ENCODE data around the gene TEX36. TPM values are rescaled to one million over a fixed set of nuclear protein-coding genes. Genes with fewer than 3 reads are reported as not detected.
"Not testable (repeated sequence)": the region's sequence is repeated elsewhere in the genome, so short reads cannot be mapped to it uniquely, and the experiment has no call there.

The TEX36 gene
- total RNA-seq, 1 experiment from 2014 or later, result not detected

DNA sequence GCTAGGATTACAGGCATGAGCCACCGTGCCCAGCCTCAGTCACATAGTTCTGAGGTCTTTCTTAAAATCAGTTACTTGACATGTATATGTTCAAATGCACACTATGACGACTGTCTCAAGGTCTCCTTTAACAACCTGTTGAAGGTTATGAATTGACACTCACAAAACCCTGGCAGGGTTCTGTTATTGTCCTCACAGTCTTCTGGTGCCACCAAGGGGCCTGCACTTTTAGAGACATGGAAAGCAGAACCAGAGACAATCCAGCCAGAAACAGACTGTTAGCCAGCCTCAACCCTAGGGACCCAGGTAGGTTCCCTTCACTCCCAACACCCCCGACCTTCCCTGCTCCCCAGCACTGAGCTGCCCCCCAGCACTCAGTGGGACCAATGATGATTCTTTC lies 26.4 kb downstream of the TEX36 start:
- no peak overlapping the region for H2AFZ ChIP-seq (ENCODE audit: low read length)
- no peak overlapping the region for H3K18ac ChIP-seq (ENCODE audit: insufficient read length, low read depth, low read length)
- no peak overlapping the region for H2BK20ac ChIP-seq (ENCODE audit: low read depth, low read length, poor library complexity, severe bottlenecking)
- Mint-ChIP-seq H3K27ac (no peak overlapping the region), H3K36me3 (ENCODE audit: insufficient read depth in 1 of 3, low read depth in 3 of 3) (no peaks in the 10 kb centered on the region), H3K9me3 (peaks cover 0 to 2% of the 10 kb centered on the region in 2 experiments; a peak in 1 of 5 replicates), H3K4me1 (no peaks in the 10 kb centered on the region; a peak in 1 of 4 replicates), H3K4me3 (no peak overlapping the region), H3K27me3 (ENCODE audit: low read depth) (peaks cover 7% of the 10 kb centered on the region)
- H4K8ac ChIP-seq (replicated peaks; ENCODE audit: insufficient read length, low read depth, low read length), result no peak overlapping the region
- no peak overlapping the region for H3K56ac ChIP-seq (ENCODE audit: insufficient read length, low read depth, low read length)
- no peaks in the 10 kb centered on the region for H3K79me1 ChIP-seq (ENCODE audit: insufficient read depth, low read depth, low read length, poor library complexity, severe bottlenecking)
- H2BK120ac ChIP-seq (ENCODE audit: low read depth, low read length, poor library complexity, severe bottlenecking), result no peak overlapping the region
- no peak overlapping the region for H3K23ac ChIP-seq (ENCODE audit: insufficient read length, low read depth, low read length)
- H4K20me1 ChIP-seq (ENCODE audit: control insufficient read depth, insufficient read depth, insufficient read length), result no peaks in the 10 kb centered on the region
- H3K4ac ChIP-seq (ENCODE audit: low read depth, low read length), result no peak overlapping the region
- H2BK5ac ChIP-seq (ENCODE audit: insufficient read length, low read length), result no peak overlapping the region
- H4K5ac ChIP-seq (ENCODE audit: insufficient read length, low read depth, low read length), result no peak overlapping the region
- H2BK12ac ChIP-seq (ENCODE audit: insufficient read length, low read depth, low read length), result no peak overlapping the region
- H3K9ac ChIP-seq (ENCODE audit: extremely low read depth, insufficient read length, low read length), result no peak overlapping the region
- no peak overlapping the region for H3K27ac ChIP-seq (ENCODE audit: insufficient read length, low read depth, low read length)
- TF ChIP-seq, protein P1, sequence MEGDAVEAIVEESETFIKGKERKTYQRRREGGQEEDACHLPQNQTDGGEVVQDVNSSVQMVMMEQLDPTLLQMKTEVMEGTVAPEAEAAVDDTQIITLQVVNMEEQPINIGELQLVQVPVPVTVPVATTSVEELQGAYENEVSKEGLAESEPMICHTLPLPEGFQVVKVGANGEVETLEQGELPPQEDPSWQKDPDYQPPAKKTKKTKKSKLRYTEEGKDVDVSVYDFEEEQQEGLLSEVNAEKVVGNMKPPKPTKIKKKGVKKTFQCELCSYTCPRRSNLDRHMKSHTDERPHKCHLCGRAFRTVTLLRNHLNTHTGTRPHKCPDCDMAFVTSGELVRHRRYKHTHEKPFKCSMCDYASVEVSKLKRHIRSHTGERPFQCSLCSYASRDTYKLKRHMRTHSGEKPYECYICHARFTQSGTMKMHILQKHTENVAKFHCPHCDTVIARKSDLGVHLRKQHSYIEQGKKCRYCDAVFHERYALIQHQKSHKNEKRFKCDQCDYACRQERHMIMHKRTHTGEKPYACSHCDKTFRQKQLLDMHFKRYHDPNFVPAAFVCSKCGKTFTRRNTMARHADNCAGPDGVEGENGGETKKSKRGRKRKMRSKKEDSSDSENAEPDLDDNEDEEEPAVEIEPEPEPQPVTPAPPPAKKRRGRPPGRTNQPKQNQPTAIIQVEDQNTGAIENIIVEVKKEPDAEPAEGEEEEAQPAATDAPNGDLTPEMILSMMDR (conservative IDR thresholded peaks at IDR 0.05), result no peak
- H3K4me1 ChIP-seq (ENCODE audit: insufficient read depth, low read length), result no peaks in the 10 kb centered on the region
- H3K79me2 ChIP-seq (ENCODE audit: insufficient read depth, low read length), result no peaks in the 10 kb centered on the region
- no peaks in the 10 kb centered on the region for H3K27me3 ChIP-seq (ENCODE audit: insufficient read depth, low read length)
- no peaks in the 10 kb centered on the region for H3K23me2 ChIP-seq (ENCODE audit: insufficient read length, low read depth, low read length, poor library complexity, severe bottlenecking)
- H3K14ac ChIP-seq (ENCODE audit: insufficient read depth, low read length), result no peak overlapping the region
- H2AK5ac ChIP-seq (ENCODE audit: insufficient read length, low read length), result no peak overlapping the region
- DNase-seq, result no peak
- H3K4me2 ChIP-seq (ENCODE audit: insufficient read depth, insufficient read length, low read length), result no peak overlapping the region
- no CpG with 5 or more reads among the region's 3 CpGs for WGBS (ENCODE audit: extremely low coverage, insufficient read length, low lambda C conversion rate)
- no peak overlapping the region for H2BK15ac ChIP-seq (ENCODE audit: low read depth, low read length)
- no peak overlapping the region for H3T11ph ChIP-seq (ENCODE audit: low read length)
- H3K9me3 ChIP-seq (ENCODE audit: control insufficient read depth, low read depth, low read length), result no peaks in the 10 kb centered on the region
- H4K91ac ChIP-seq (ENCODE audit: insufficient read length, low read depth, low read length), result no peak overlapping the region

DNA sequence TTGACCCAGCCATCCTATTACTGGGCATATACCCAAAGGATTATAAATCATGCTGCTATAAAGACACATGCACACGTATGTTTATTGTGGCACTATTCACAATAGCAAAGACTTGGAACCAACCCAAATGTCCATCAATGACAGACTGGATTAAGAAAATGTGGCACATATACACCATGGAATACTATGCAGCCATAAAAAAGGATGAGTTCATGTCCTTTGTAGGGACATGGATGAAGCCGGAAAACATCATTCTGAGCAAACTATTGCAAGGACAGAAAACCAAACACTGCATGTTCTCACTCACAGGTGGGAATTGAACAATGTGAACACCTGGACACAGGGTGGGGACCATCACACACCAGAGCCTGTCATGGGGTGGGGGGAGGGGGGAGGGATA lies 29.9 kb downstream of the TEX36 start:
- Mint-ChIP-seq H3K27me3 (ENCODE audit: low read depth) (peaks cover 25% of the 10 kb centered on the region), H3K9me3 (peaks cover 10 to 12% of the 10 kb centered on the region in 2 experiments)
- not testable (repeated sequence) for H3K14ac ChIP-seq (ENCODE audit: insufficient read depth, low read length); H2BK120ac ChIP-seq (ENCODE audit: low read depth, low read length, poor library complexity, severe bottlenecking); H4K20me1 ChIP-seq (ENCODE audit: control insufficient read depth, insufficient read depth, insufficient read length); H3T11ph ChIP-seq (ENCODE audit: low read length); H3K4me1 Mint-ChIP-seq; H2BK15ac ChIP-seq (ENCODE audit: low read depth, low read length); H3K36me3 Mint-ChIP-seq (ENCODE audit: insufficient read depth in 1 of 3, low read depth in 3 of 3); H3K27ac Mint-ChIP-seq; H3K18ac ChIP-seq (ENCODE audit: insufficient read length, low read depth, low read length); H2BK12ac ChIP-seq (ENCODE audit: insufficient read length, low read depth, low read length); H3K23ac ChIP-seq (ENCODE audit: insufficient read length, low read depth, low read length); H2BK5ac ChIP-seq (ENCODE audit: insufficient read length, low read length); H2AFZ ChIP-seq (ENCODE audit: low read length); H3K27ac ChIP-seq (ENCODE audit: insufficient read length, low read depth, low read length); H3K56ac ChIP-seq (ENCODE audit: insufficient read length, low read depth, low read length); H3K4ac ChIP-seq (ENCODE audit: low read depth, low read length); H3K9me3 ChIP-seq (ENCODE audit: control insufficient read depth, low read depth, low read length); DNase-seq; H3K4me3 Mint-ChIP-seq; H2BK20ac ChIP-seq (ENCODE audit: low read depth, low read length, poor library complexity, severe bottlenecking); H2AK5ac ChIP-seq (ENCODE audit: insufficient read length, low read length); H3K9ac ChIP-seq (ENCODE audit: extremely low read depth, insufficient read length, low read length); H3K79me2 ChIP-seq (ENCODE audit: insufficient read depth, low read length); H4K5ac ChIP-seq (ENCODE audit: insufficient read length, low read depth, low read length); H3K4me1 ChIP-seq (ENCODE audit: insufficient read depth, low read length); H4K91ac ChIP-seq (ENCODE audit: insufficient read length, low read depth, low read length); H3K79me1 ChIP-seq (ENCODE audit: insufficient read depth, low read depth, low read length, poor library complexity, severe bottlenecking); H4K8ac ChIP-seq (replicated peaks; ENCODE audit: insufficient read length, low read depth, low read length); H3K23me2 ChIP-seq (ENCODE audit: insufficient read length, low read depth, low read length, poor library complexity, severe bottlenecking); H3K27me3 ChIP-seq (ENCODE audit: insufficient read depth, low read length); H3K4me2 ChIP-seq (ENCODE audit: insufficient read depth, insufficient read length, low read length)
- whole genome bisulfite sequencing (ENCODE audit: extremely low coverage, insufficient read length, low lambda C conversion rate), result no CpG with 5 or more reads among the region's 2 CpGs
